Mononuclear cell (primary cell): ENCODE data around the gene DQX1. TPM values are rescaled to one million over a fixed set of nuclear protein-coding genes. Genes with fewer than 3 reads are reported as not detected.
"Not testable (repeated sequence)": the region's sequence is repeated elsewhere in the genome, so short reads cannot be mapped to it uniquely, and the experiment has no call there.

Source experiments
- H3K27me3 ChIP-seq: 2 replicates; pipeline ENCODE4 v1.6.0; 2011; ENCODE audit warnings: low read length, control low read depth; ENCODE audit not compliant: insufficient read depth
- H3K4me1 ChIP-seq: 2 replicates; pipeline ENCODE4 v1.5.1; 2011; ENCODE audit warnings: mild to moderate bottlenecking, low read length, control low read depth; ENCODE audit not compliant: insufficient read depth
- H3K4me3 ChIP-seq: 2 replicates; pipeline ENCODE4 v1.5.1; 2011; ENCODE audit warnings: mild to moderate bottlenecking, low read length, moderate library complexity
- H3K9me3 ChIP-seq: 2 replicates; pipeline ENCODE4 v1.5.1; 2011; ENCODE audit warnings: low read depth, mild to moderate bottlenecking, control low read depth, low read length
- total RNA-seq: library from RNA; depleted of rRNA; stranded (reverse); fragments of >200 nt; gene quantifications from one replicate; pipeline ENCODE4 v1.2.3, GENCODE V29; 2012

Gene DQX1
- total RNA-seq, 1 donor = not detected

DNA sequence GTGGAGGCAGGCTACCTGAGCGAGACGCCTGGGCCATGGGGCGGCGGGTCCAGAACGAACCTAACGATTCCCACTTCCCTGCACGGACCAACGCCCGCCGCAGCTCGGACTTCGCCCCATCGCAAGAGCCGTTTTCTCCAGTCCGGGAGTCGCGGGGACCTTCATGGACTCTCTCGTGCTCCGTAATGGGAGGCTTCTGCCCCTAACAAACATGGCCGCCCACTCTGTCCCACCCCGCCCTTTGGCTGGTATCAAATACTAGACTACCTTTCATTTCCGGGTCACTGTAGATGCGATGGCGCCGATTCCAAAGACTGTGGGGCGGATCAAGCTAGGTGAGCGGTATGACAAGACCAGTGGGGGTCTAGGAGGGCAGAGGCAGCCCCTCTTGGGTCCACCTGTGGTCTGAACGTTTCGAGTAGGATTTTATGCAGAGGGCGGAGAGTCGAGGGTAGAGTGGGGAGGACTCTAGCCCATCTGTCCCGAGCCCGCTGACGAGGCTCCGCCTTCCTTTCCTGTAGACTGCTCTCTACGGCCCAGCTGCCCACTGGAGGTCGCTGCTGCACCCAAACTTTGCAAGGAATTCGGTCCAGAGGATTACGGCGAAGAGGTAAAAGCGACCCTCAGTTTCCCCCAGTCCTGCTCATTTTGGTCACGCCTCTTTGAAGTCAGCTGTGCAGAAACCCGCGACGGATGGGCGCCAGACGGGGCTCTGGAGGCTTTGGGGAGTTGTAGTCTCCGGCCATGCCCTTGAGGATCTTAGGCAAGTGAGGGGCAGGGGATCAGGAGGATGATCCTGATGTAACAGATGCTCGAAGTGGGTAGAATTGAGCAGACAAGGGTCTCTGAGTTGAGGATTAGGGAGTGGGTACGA lies 43.0 kb downstream of the DQX1 start, which contains the start of the genes CCDC142 and TTC31:
CCDC142 (minus strand) TSS at position 198 of the 874 bp plus-strand sequence; CDS start at position 37, 161 bp downstream.
TTC31 (plus strand) TSS at position 281 of the 874 bp plus-strand sequence; CDS start at position 296, 15 bp downstream.
- Histone ChIP-seq H3K27me3 (no peaks in the 10 kb centered on the region), H3K4me3 (peak within 1 kb of the TSS; percentile 86), H3K9me3 (no peaks in the 10 kb centered on the region), H3K4me1 (peaks cover 33% of the 10 kb centered on the region)

- peak overlapping the region; percentile 86 for H3K4me3 ChIP-seq
- no peaks in the 10 kb centered on the region for H3K27me3 ChIP-seq
- H3K4me1 ChIP-seq = peaks cover 39% of the 10 kb centered on the region
Measured at GRCh38 chr2:74481961-74482800, 43.9 kb downstream of the DQX1 start.

GRCh38 chr2:74481431-74481830 lies 44.6 kb downstream of the DQX1 start:
- Histone ChIP-seq H3K4me3 (no peak overlapping the region), H3K4me1 (peaks cover 46% of the 10 kb centered on the region), H3K27me3 (no peaks in the 10 kb centered on the region), H3K9me3 (no peaks in the 10 kb centered on the region)

More at GRCh38 chr2:74481961-74482800, 43.9 kb downstream of the DQX1 start:
- H3K9me3 ChIP-seq = no peaks in the 10 kb centered on the region

- no peaks in the 10 kb centered on the region for H3K9me3 ChIP-seq
- peaks cover 36% of the 10 kb centered on the region for H3K4me1 ChIP-seq
- no peaks in the 10 kb centered on the region for H3K27me3 ChIP-seq
- H3K4me3 ChIP-seq = no peak overlapping the region
Measured at GRCh38 chr2:74474899-74475298, 51.1 kb downstream of the DQX1 start.

GRCh38 chr2:74474481-74474880 lies 51.5 kb downstream of the DQX1 start:
- Histone ChIP-seq H3K4me1 (peaks cover 36% of the 10 kb centered on the region), H3K4me3 (no peak overlapping the region), H3K27me3 (no peaks in the 10 kb centered on the region), H3K9me3 (no peaks in the 10 kb centered on the region)

DNA sequence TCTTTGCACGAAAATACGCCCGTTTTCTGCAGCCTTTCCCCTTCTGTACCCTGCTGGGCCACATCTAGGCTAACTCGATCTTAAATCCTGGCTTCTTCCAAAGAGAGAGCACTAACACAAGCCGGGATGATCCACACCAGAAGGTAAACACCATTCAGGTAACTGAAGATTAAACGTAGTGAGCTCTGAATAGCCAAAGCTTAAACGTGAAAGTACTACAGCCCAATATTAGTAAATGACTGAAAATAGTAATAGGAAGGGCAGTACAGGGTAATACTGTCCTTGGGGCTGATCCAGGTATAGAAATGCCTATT lies 53.1 kb downstream of the DQX1 start:
- H3K27me3 ChIP-seq = no peaks in the 10 kb centered on the region
- peaks cover 36% of the 10 kb centered on the region for H3K4me1 ChIP-seq
- H3K9me3 ChIP-seq = no peaks in the 10 kb centered on the region
- peak overlapping the region; percentile 73 for H3K4me3 ChIP-seq

DNA sequence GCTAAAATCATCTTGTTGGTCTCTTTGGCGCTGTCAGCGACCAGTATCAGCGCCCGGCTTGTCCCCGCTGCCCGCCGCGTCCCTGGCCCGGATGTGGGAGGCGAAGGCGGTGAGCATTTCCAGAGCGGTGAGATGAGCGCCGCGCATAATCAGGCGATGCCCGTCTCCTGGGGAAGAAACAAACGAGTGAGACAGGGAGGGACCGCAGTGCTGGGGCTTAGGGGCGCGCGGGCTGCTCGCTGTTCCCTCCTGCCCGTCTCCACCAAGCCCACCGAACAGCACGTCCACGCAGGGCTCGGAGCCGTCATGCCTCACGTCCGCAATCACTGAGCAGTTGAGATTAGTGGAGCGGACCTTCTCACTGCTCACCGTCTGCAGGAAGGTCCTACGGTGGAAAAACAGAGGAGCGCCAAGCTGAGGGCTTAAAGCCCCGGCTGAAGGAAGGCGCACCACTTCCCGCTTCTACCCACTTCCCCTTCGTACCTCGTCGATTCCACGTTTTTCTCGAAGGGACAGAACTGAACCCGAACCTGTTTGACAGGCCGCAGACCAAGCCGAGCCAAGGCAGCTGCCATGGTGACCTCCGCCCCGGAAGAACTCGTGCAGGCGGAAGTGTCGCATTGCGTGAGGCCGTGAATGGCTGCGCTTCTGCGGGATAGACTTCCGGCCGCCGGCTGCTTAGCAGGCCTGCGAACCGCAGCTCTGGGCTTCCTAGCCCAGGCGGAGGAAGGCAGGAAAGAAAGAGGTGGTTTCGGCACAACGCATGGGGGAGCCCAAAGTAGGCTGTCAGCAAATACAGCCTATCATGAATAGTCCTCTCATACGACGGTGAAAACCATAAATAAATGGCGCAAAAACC lies 53.7 kb downstream of the DQX1 start, which contains the start of gene MRPL53:
MRPL53 (minus strand) TSS at position 595 of the 859 bp plus-strand sequence; CDS start at position 575, 20 bp downstream.
- Histone ChIP-seq H3K27me3 (no peaks in the 10 kb centered on the region), H3K4me1 (peaks cover 31% of the 10 kb centered on the region), H3K9me3 (no peaks in the 10 kb centered on the region), H3K4me3 (peak within 1 kb of the TSS; percentile 73)

DNA sequence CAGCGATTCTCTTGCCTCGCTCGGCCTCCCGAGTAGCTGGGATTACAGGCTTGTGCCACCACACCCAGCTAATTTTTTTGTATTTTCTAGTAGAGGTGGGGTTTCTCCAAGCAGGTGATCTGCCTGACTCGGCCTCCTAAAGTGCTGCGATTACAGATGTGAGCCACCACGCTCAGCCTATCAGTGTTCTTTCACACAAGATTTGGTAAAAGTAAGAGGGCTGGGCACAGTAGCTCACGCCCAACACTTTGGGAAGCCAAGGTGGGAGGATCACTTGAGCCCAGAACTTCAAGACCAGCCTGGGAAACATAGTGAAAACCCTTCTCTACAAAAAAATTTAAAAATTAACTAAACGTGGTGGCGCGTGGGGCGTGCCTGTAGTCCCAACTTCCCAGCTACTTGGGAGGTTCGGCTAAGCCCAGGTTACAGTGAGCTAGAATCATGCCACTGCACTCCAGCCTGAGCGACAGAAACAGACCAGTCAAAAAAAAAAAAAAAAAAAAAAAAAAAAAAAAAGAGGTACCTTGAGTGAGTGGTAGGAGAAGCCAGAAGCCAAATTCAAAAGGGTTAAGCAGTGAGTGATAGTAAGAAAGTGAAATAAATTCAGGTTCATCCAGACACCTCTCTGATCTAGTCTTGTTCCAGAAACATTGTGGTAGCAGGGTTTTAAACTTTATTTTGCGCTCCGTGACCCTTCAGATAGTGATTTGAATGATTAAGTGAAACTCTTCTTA lies 54.5 kb downstream of the DQX1 start:
- no peaks in the 10 kb centered on the region for H3K27me3 ChIP-seq
- H3K4me1 ChIP-seq = peaks cover 23% of the 10 kb centered on the region
- H3K4me3 ChIP-seq = peak overlapping the region; percentile 73
- no peaks in the 10 kb centered on the region for H3K9me3 ChIP-seq

DNA sequence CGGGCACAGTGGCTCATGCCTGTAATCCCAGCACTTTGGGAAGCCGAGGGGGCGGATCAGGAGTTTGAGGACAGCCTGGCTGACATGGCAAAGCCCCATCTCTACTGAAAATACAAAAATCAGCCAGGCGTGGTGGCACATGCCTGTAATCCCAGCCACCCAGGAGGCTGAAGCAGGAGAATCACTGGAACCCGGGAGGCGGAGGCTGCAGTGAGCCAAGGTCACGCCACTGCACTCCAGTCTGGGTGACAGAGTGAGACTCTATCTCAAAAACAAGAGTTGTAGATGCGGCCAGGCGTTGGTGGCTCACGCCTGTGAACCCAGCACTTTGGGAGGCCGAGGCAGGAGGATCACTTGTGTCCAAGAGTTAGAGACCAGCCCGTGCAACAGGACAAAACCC lies 55.3 kb downstream of the DQX1 start:
- not testable (repeated sequence) for H3K27me3 ChIP-seq, H3K4me3 ChIP-seq, H3K9me3 ChIP-seq
- H3K4me1 ChIP-seq = peaks cover 29% of the 10 kb centered on the region

Other genes with a start within 250 kb of the DQX1 start
- 6.7 TPM for gene SLC4A5, start 182.8 kb downstream of the DQX1 start, total RNA-seq
- 41.8 TPM for gene DCTN1, start 145.9 kb downstream of the DQX1 start, total RNA-seq
- 0.94 TPM for gene C2orf81, start 104.6 kb downstream of the DQX1 start, total RNA-seq
- 9.3 TPM for gene WDR54, start 104.5 kb downstream of the DQX1 start, total RNA-seq
- 0.31 TPM for gene RTKN, start 84.3 kb downstream of the DQX1 start, total RNA-seq
- gene INO80B, start 71.1 kb downstream of the DQX1 start, total RNA-seq = 15.3 TPM
- gene WBP1, start 67.8 kb downstream of the DQX1 start, total RNA-seq = 18.5 TPM
- gene MOGS, start 60.8 kb downstream of the DQX1 start, total RNA-seq = 17.1 TPM
- gene MRPL53, start 53.6 kb downstream of the DQX1 start, total RNA-seq = 8.3 TPM
- 8.3 TPM for gene CCDC142, start 43.2 kb downstream of the DQX1 start, total RNA-seq
- gene TTC31, start 43.1 kb downstream of the DQX1 start, total RNA-seq = 14.0 TPM
- 0.21 TPM for gene LBX2, start 26.6 kb downstream of the DQX1 start, total RNA-seq
- gene PCGF1, start 18.5 kb downstream of the DQX1 start, total RNA-seq = 12.1 TPM
- 0.10 TPM for gene TLX2, start 11.8 kb downstream of the DQX1 start, total RNA-seq
- 115 TPM for gene AUP1, start 3.5 kb upstream of the DQX1 start, total RNA-seq
- gene HTRA2, start 3.7 kb upstream of the DQX1 start, total RNA-seq = 17.9 TPM
- 3.9 TPM for gene LOXL3, start 27.7 kb upstream of the DQX1 start, total RNA-seq
- gene DOK1, start 28.5 kb upstream of the DQX1 start, total RNA-seq = 2.9 TPM
- gene M1AP, start 122.1 kb upstream of the DQX1 start, total RNA-seq = 0.31 TPM
- 2.0 TPM for gene SEMA4F, start 128.0 kb upstream of the DQX1 start, total RNA-seq